ENCODE data around the gene RIIAD1.
"Not testable (repeated sequence)": the region's sequence is repeated elsewhere in the genome, so short reads cannot be mapped to it uniquely, and the experiment has no call there.

RIIAD1 gene

DNA sequence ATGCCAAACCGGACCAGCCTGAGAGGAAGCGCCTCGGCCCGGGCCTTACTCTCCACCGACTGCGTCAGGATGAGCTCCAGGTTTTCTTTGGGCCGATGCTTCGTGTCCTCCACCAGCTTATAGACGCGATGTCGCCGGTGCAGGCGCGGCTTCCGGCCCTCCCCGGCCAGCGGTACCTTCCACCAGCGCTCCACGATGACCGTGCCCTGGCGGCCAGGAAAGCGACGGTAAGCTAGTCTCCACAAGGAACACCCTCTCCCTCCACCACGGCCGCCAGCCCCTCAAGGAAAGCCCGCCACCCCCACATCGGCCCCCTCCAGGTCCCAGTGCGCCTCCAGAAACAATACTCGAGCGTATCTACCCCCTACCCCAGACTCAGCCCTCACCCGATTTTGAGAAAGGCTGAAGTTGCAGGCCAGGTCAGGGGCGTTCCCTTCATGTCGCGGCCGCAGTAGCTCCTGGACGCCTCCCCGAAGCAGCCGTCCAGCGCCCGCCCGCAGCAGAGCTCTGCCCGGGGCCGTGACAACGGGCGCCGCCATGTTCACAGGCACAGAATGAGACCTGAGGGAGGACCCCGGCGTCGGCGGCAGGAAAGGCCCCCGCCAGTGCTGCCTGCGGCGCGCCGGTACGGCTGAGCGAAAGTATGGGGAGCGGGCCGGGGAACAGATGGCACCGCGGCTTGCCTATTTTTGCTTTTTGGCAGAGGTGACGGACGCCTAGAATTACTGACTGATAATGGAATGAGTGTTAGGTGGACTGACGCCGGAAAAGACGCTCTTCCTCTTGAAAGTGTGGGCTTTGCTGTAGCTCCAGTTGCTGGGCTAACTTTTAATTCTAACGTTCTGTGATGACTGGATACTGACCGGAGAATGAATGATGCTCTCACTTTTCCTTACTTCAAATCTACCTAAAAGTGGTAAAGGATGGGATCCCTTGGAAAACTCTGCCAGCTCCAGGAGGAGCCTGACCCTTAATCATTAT is 41.9 kb downstream of the RIIAD1 start, which contains the start of gene MRPL9:
TSS of gene MRPL9 (minus strand) at position 556 of the 981 bp plus-strand sequence. CDS start at position 539, 17 bp downstream.
- Histone ChIP-seq H3K36me3 (ENCODE audit: control insufficient read depth in 1 of 2, insufficient read depth in 2 of 2, low read length in 2 of 2) (peaks cover 18 to 27% of the 10 kb centered on the region in 2 donors), H3K27me3 (ENCODE audit: control insufficient read depth in 1 of 2, insufficient read depth in 2 of 2, low read length in 2 of 2) (no peaks in the 10 kb centered on the region), H3K27ac (ENCODE audit: low read depth, low read length) (peak within 1 kb of the TSS; percentile 65), H3K9me3 (ENCODE audit: control insufficient read depth in 1 of 2, low read length in 2 of 2) (no peaks in the 10 kb centered on the region), H3K4me3 (ENCODE audit: low read depth in 1 of 2, low read length in 2 of 2) (peak within 1 kb of the TSS; percentile 81 to 90), H3K4me1 (ENCODE audit: control insufficient read depth in 1 of 2, insufficient read depth in 2 of 2, low read length in 2 of 2) (peaks cover 10 to 12% of the 10 kb centered on the region in 2 donors), H3K9ac (ENCODE audit: low read depth in 1 of 2, low read length in 2 of 2) (peak within 1 kb of the TSS; percentile 77 to 85)

DNA sequence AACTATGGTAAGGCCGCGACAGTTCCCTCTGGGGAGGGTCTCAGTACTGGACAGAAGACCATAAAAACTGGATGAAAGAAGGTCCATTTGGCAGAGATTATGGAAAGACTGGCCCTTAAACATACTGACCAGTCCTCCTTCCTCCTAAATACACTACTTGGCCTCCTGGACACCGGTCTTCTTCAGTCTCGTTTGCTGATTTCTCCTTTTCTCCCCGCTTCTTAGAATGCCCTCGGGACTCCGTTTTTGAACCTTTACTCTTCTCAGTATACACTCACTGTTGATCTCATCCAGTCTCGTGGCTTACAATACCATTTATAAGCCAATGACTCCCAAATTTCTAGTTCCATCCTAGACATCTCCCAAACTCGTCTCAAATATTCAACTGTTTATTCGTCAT is 42.7 kb downstream of the RIIAD1 start:
- H3K4me3 ChIP-seq (ENCODE audit: low read depth in 1 of 2, low read length in 2 of 2), result peak overlapping the region; percentile 81 to 90
- peak overlapping the region; percentile 77 to 85 for H3K9ac ChIP-seq (ENCODE audit: low read depth in 1 of 2, low read length in 2 of 2)
- peaks cover 10 to 12% of the 10 kb centered on the region in 2 donors for H3K4me1 ChIP-seq (ENCODE audit: control insufficient read depth in 1 of 2, insufficient read depth in 2 of 2, low read length in 2 of 2)
- no peaks in the 10 kb centered on the region for H3K27me3 ChIP-seq (ENCODE audit: control insufficient read depth in 1 of 2, insufficient read depth in 2 of 2, low read length in 2 of 2)
- no peaks in the 10 kb centered on the region for H3K9me3 ChIP-seq (ENCODE audit: control insufficient read depth in 1 of 2, low read length in 2 of 2)
- peaks cover 14 to 23% of the 10 kb centered on the region in 2 donors for H3K36me3 ChIP-seq (ENCODE audit: control insufficient read depth in 1 of 2, insufficient read depth in 2 of 2, low read length in 2 of 2)
- H3K27ac ChIP-seq (ENCODE audit: low read depth, low read length), result no peak overlapping the region

- not testable (repeated sequence) for H3K4me1 ChIP-seq (ENCODE audit: control insufficient read depth in 1 of 2, insufficient read depth in 2 of 2, low read length in 2 of 2); H3K9me3 ChIP-seq (ENCODE audit: control insufficient read depth in 1 of 2, low read length in 2 of 2); H3K4me3 ChIP-seq (ENCODE audit: low read depth in 1 of 2, low read length in 2 of 2); H3K36me3 ChIP-seq (ENCODE audit: control insufficient read depth in 1 of 2, insufficient read depth in 2 of 2, low read length in 2 of 2); H3K9ac ChIP-seq (ENCODE audit: low read depth in 1 of 2, low read length in 2 of 2); H3K27ac ChIP-seq (ENCODE audit: low read depth, low read length); H3K27me3 ChIP-seq (ENCODE audit: control insufficient read depth in 1 of 2, insufficient read depth in 2 of 2, low read length in 2 of 2)
Measured at GRCh38 chr1:151768351-151769066, 47.2 kb downstream of the RIIAD1 start.

- H3K4me3 ChIP-seq (ENCODE audit: low read depth in 1 of 2, low read length in 2 of 2); H3K27me3 ChIP-seq (ENCODE audit: control insufficient read depth in 1 of 2, insufficient read depth in 2 of 2, low read length in 2 of 2); H3K36me3 ChIP-seq (ENCODE audit: control insufficient read depth in 1 of 2, insufficient read depth in 2 of 2, low read length in 2 of 2); H3K27ac ChIP-seq (ENCODE audit: low read depth, low read length); H3K9me3 ChIP-seq (ENCODE audit: control insufficient read depth in 1 of 2, low read length in 2 of 2); H3K9ac ChIP-seq (ENCODE audit: low read depth in 1 of 2, low read length in 2 of 2); H3K4me1 ChIP-seq (ENCODE audit: control insufficient read depth in 1 of 2, insufficient read depth in 2 of 2, low read length in 2 of 2): not testable (repeated sequence)
Measured at GRCh38 chr1:151769270-151769669, 47.9 kb downstream of the RIIAD1 start.

DNA sequence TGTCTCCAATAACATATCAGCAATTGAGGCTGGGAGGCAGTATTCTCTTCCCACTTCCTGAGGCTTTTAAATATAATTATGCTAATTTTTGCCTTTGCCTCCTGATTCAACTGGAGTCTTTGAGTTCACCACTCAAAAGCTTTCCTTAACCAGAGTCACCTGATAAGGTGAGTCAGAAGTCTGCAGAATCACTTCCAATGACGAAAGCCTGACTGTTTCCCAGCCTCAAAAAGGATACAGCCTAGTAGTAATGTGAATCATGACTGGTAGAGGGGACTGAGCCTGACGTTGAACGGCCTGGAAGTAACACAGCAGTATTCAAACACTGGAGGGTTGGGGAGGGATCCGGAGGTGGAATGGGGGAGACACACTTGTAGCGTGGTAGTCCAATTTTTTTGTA is 52.4 kb downstream of the RIIAD1 start:
- Histone ChIP-seq H3K27ac (ENCODE audit: low read depth, low read length) (no peak overlapping the region), H3K9me3 (ENCODE audit: control insufficient read depth in 1 of 2, low read length in 2 of 2) (no peaks in the 10 kb centered on the region), H3K36me3 (ENCODE audit: control insufficient read depth in 1 of 2, insufficient read depth in 2 of 2, low read length in 2 of 2) (peaks cover 4 to 30% of the 10 kb centered on the region in 2 donors), H3K4me3 (ENCODE audit: low read depth in 1 of 2, low read length in 2 of 2) (no peak overlapping the region), H3K9ac (ENCODE audit: low read depth in 1 of 2, low read length in 2 of 2) (no peak overlapping the region), H3K27me3 (ENCODE audit: control insufficient read depth in 1 of 2, insufficient read depth in 2 of 2, low read length in 2 of 2) (no peaks in the 10 kb centered on the region), H3K4me1 (ENCODE audit: control insufficient read depth in 1 of 2, insufficient read depth in 2 of 2, low read length in 2 of 2) (no peaks in the 10 kb centered on the region)

GRCh38 chr1:151774256-151774922 is 53.1 kb downstream of the RIIAD1 start:
- H3K36me3 ChIP-seq (ENCODE audit: control insufficient read depth in 1 of 2, insufficient read depth in 2 of 2, low read length in 2 of 2), result peaks cover 4 to 33% of the 10 kb centered on the region in 2 donors
- H3K27ac ChIP-seq (ENCODE audit: low read depth, low read length), result no peak overlapping the region
- no peaks in the 10 kb centered on the region for H3K9me3 ChIP-seq (ENCODE audit: control insufficient read depth in 1 of 2, low read length in 2 of 2)

GRCh38 chr1:151775894-151776664 is 54.8 kb downstream of the RIIAD1 start:
- H3K36me3 ChIP-seq (ENCODE audit: control insufficient read depth in 1 of 2, insufficient read depth in 2 of 2, low read length in 2 of 2), result peaks cover 4 to 37% of the 10 kb centered on the region in 2 donors
- H3K9me3 ChIP-seq (ENCODE audit: control insufficient read depth in 1 of 2, low read length in 2 of 2), result no peaks in the 10 kb centered on the region
- no peak overlapping the region for H3K27ac ChIP-seq (ENCODE audit: low read depth, low read length)
- no peak overlapping the region for H3K4me3 ChIP-seq (ENCODE audit: low read depth in 1 of 2, low read length in 2 of 2)
- H3K27me3 ChIP-seq (ENCODE audit: control insufficient read depth in 1 of 2, insufficient read depth in 2 of 2, low read length in 2 of 2), result no peaks in the 10 kb centered on the region
- H3K4me1 ChIP-seq (ENCODE audit: control insufficient read depth in 1 of 2, insufficient read depth in 2 of 2, low read length in 2 of 2), result no peaks in the 10 kb centered on the region
- H3K9ac ChIP-seq (ENCODE audit: low read depth in 1 of 2, low read length in 2 of 2), result no peak overlapping the region

More at GRCh38 chr1:151774256-151774922, 53.1 kb downstream of the RIIAD1 start:
- Histone ChIP-seq H3K4me3 (ENCODE audit: low read depth in 1 of 2, low read length in 2 of 2) (no peak overlapping the region), H3K27me3 (ENCODE audit: control insufficient read depth in 1 of 2, insufficient read depth in 2 of 2, low read length in 2 of 2) (no peaks in the 10 kb centered on the region), H3K4me1 (ENCODE audit: control insufficient read depth in 1 of 2, insufficient read depth in 2 of 2, low read length in 2 of 2) (no peaks in the 10 kb centered on the region), H3K9ac (ENCODE audit: low read depth in 1 of 2, low read length in 2 of 2) (no peak overlapping the region)

DNA sequence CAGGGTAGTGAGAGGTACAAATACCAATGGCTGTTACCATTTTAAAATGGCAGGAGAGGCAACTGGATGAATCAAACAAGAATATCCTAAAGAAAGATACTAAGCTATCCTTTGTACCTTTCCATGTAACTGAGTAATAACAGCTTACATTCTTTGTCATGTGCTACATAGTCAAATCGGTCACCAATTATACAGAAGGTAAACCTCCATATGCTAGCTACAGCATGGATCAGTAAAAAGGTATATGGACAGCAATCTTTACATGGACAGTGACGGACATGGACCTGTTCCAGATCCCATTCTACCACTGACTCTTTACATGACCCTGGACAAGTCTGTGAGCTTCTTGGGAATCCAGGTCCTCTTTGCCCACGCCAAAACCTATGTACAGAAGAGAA is 55.3 kb downstream of the RIIAD1 start:
- Histone ChIP-seq H3K9ac (ENCODE audit: low read depth in 1 of 2, low read length in 2 of 2) (no peak overlapping the region), H3K27me3 (ENCODE audit: control insufficient read depth in 1 of 2, insufficient read depth in 2 of 2, low read length in 2 of 2) (no peaks in the 10 kb centered on the region), H3K9me3 (ENCODE audit: control insufficient read depth in 1 of 2, low read length in 2 of 2) (no peaks in the 10 kb centered on the region), H3K4me3 (ENCODE audit: low read depth in 1 of 2, low read length in 2 of 2) (no peak overlapping the region), H3K27ac (ENCODE audit: low read depth, low read length) (no peak overlapping the region), H3K36me3 (ENCODE audit: control insufficient read depth in 1 of 2, insufficient read depth in 2 of 2, low read length in 2 of 2) (peaks cover 4 to 37% of the 10 kb centered on the region in 2 donors), H3K4me1 (ENCODE audit: control insufficient read depth in 1 of 2, insufficient read depth in 2 of 2, low read length in 2 of 2) (no peaks in the 10 kb centered on the region)

DNA sequence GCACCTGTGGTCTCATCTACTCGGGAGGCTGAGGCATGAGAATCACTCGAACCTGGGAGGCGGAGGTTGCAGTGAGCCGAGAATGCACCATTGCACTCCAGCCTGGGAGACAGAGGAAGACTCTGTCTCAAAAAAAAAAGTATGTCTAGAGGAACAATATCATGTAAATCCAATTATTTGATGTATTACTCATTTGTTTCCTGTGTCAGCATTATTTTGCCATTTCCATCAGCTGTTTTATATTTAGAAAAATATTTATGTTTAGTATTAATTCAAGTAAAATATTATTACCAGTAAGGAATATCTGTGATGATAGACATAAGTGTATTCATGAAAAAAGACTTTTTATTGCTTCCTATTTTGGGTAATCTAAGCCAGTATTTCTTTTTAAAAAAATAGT is 56.0 kb downstream of the RIIAD1 start:
- no peak overlapping the region for H3K4me3 ChIP-seq (ENCODE audit: low read depth in 1 of 2, low read length in 2 of 2)
- no peaks in the 10 kb centered on the region for H3K27me3 ChIP-seq (ENCODE audit: control insufficient read depth in 1 of 2, insufficient read depth in 2 of 2, low read length in 2 of 2)
- no peaks in the 10 kb centered on the region for H3K9me3 ChIP-seq (ENCODE audit: control insufficient read depth in 1 of 2, low read length in 2 of 2)
- H3K4me1 ChIP-seq (ENCODE audit: control insufficient read depth in 1 of 2, insufficient read depth in 2 of 2, low read length in 2 of 2), result no peaks in the 10 kb centered on the region
- H3K27ac ChIP-seq (ENCODE audit: low read depth, low read length), result no peak overlapping the region
- peaks cover 4 to 37% of the 10 kb centered on the region in 2 donors for H3K36me3 ChIP-seq (ENCODE audit: control insufficient read depth in 1 of 2, insufficient read depth in 2 of 2, low read length in 2 of 2)
- no peak overlapping the region for H3K9ac ChIP-seq (ENCODE audit: low read depth in 1 of 2, low read length in 2 of 2)
